Non-pigmented ciliary epithelial cell (primary cell): ENCODE data around the gene CFAP77.
"Not testable (repeated sequence)": the region's sequence is repeated elsewhere in the genome, so short reads cannot be mapped to it uniquely, and the experiment has no call there.

Source experiments
- DNase-seq: peaks from one replicate; pipeline ENCODE4 v3.0.0-alpha.2; 2010; ENCODE audit warnings: low read depth

The CFAP77 gene

GRCh38 chr9:132547976-132548730, 138.1 kb downstream of the CFAP77 start:
- no peak for DNase-seq

- DNase-seq, result no peak
These were observed 139.0 kb downstream of the CFAP77 start for GRCh38 chr9:132548751-132549640.

GRCh38 chr9:132551556-132551955, 141.5 kb downstream of the CFAP77 start:
- no peak for DNase-seq

- no peak for DNase-seq
These were observed 142.0 kb downstream of the CFAP77 start for GRCh38 chr9:132552041-132552440.

- DNase-seq, result no peak
These were observed 144.7 kb downstream of the CFAP77 start for GRCh38 chr9:132554755-132555154.

GRCh38 chr9:132555528-132555927, 145.5 kb downstream of the CFAP77 start:
- DNase-seq, result no peak

GRCh38 chr9:132556235-132556634, 146.2 kb downstream of the CFAP77 start:
- DNase-seq, result no peak

- DNase-seq, result no peak
These were observed 146.7 kb downstream of the CFAP77 start for GRCh38 chr9:132556714-132557113.

- DNase-seq, result no peak
These were observed 147.1 kb downstream of the CFAP77 start for GRCh38 chr9:132557159-132557558.

- DNase-seq, result no peak
These were observed 149.7 kb downstream of the CFAP77 start for GRCh38 chr9:132559711-132560110.

- DNase-seq, result no peak
These were observed 150.7 kb downstream of the CFAP77 start for GRCh38 chr9:132560616-132561202.

GRCh38 chr9:132562306-132562573, 152.2 kb downstream of the CFAP77 start:
- DNase-seq, result no peak

GRCh38 chr9:132564526-132564925, 154.5 kb downstream of the CFAP77 start:
- no peak for DNase-seq

- DNase-seq, result not testable (repeated sequence)
These were observed 158.8 kb downstream of the CFAP77 start for GRCh38 chr9:132568787-132569186.

GRCh38 chr9:132571806-132572600, 162.0 kb downstream of the CFAP77 start:
- no peak for DNase-seq

- no peak for DNase-seq
These were observed 162.9 kb downstream of the CFAP77 start for GRCh38 chr9:132572921-132573320.

- peak; percentile 17 for DNase-seq
These were observed 165.1 kb downstream of the CFAP77 start for GRCh38 chr9:132575005-132575609.

- DNase-seq, result no peak
These were observed 165.8 kb downstream of the CFAP77 start for GRCh38 chr9:132575811-132576210.

GRCh38 chr9:132577119-132577518, 167.1 kb downstream of the CFAP77 start:
- DNase-seq, result no peak

GRCh38 chr9:132578367-132578932, 168.4 kb downstream of the CFAP77 start:
- no peak for DNase-seq

GRCh38 chr9:132579427-132579798, 169.4 kb downstream of the CFAP77 start:
- no peak for DNase-seq
